H9 (cell line): ENCODE measurements around the gene TTC27. TPM values are rescaled to one million over a fixed set of nuclear protein-coding genes. Genes with fewer than 3 reads are reported as not detected.

ENCODE experiments used
- DNase-seq: peaks from one replicate; pipeline ENCODE4 v3.0.0-alpha.2; 2017
- H2AFZ ChIP-seq: one replicate; pipeline ENCODE4 v1.6.1; 2013; ENCODE audit warnings: mild to moderate bottlenecking, low read length, control low read depth, moderate library complexity
- H2AK5ac ChIP-seq: 2 replicates; pipeline ENCODE4 v1.6.1; 2013; ENCODE audit warnings: low read length, control low read depth, mixed read lengths; ENCODE audit not compliant: insufficient read length
- H2BK120ac ChIP-seq: one replicate; pipeline ENCODE4 v1.6.1; 2013; ENCODE audit warnings: low read depth, mild to moderate bottlenecking, low read length, control low read depth, inconsistent platforms; ENCODE audit not compliant: poor library complexity, severe bottlenecking
- H2BK12ac ChIP-seq: 2 replicates; pipeline ENCODE4 v1.6.1; 2013; ENCODE audit warnings: low read length, control low read depth, mixed read lengths, low read depth; ENCODE audit not compliant: insufficient read length
- H2BK15ac ChIP-seq: 2 replicates; pipeline ENCODE4 v1.6.1; 2013; ENCODE audit warnings: low read depth, low read length, control low read depth
- H2BK20ac ChIP-seq: one replicate; pipeline ENCODE4 v1.6.1; 2013; ENCODE audit warnings: low read depth, mild to moderate bottlenecking, low read length, control low read depth, inconsistent platforms; ENCODE audit not compliant: poor library complexity, severe bottlenecking
- H2BK5ac ChIP-seq: 2 replicates; pipeline ENCODE4 v1.6.1; 2013; ENCODE audit warnings: low read length, control low read depth, mixed read lengths; ENCODE audit not compliant: insufficient read length
- H3K14ac ChIP-seq: 2 replicates; pipeline ENCODE4 v1.6.1; 2013; ENCODE audit warnings: low read length, control low read depth; ENCODE audit not compliant: insufficient read depth
- H3K18ac ChIP-seq: 2 replicates; pipeline ENCODE4 v1.6.1; 2013; ENCODE audit warnings: low read depth, mild to moderate bottlenecking, mixed read lengths, low read length, control low read depth; ENCODE audit not compliant: insufficient read length
- H3K23ac ChIP-seq: 2 replicates; pipeline ENCODE4 v1.6.1; 2013; ENCODE audit warnings: low read length, control low read depth, mixed read lengths, low read depth; ENCODE audit not compliant: insufficient read length
- H3K23me2 ChIP-seq: 2 replicates; pipeline ENCODE4 v1.6.1; 2013; ENCODE audit warnings: low read depth, mild to moderate bottlenecking, mixed read lengths, low read length, control low read depth; ENCODE audit not compliant: insufficient read length, poor library complexity, severe bottlenecking
- H3K27ac ChIP-seq: 2 replicates; pipeline ENCODE4 v1.5.1; 2013; ENCODE audit warnings: low read length, control low read depth, mixed read lengths, low read depth; ENCODE audit not compliant: insufficient read length
- H3K27me3 ChIP-seq: 2 replicates; pipeline ENCODE4 v1.6.1; 2013; ENCODE audit warnings: low read length, control low read depth, inconsistent platforms; ENCODE audit not compliant: insufficient read depth
- H3K4ac ChIP-seq: 2 replicates; pipeline ENCODE4 v1.6.1; 2013; ENCODE audit warnings: low read depth, mild to moderate bottlenecking, control low read depth, inconsistent platforms, low read length, moderate library complexity
- H3K4me1 ChIP-seq: 2 replicates; pipeline ENCODE4 v1.6.1; 2013; ENCODE audit warnings: low read length, control low read depth, inconsistent platforms; ENCODE audit not compliant: insufficient read depth
- H3K4me2 ChIP-seq: 2 replicates; pipeline ENCODE4 v1.6.1; 2013; ENCODE audit warnings: low read length, control low read depth, mixed read lengths; ENCODE audit not compliant: insufficient read length, insufficient read depth
- H3K56ac ChIP-seq: 2 replicates; pipeline ENCODE4 v1.6.1; 2013; ENCODE audit warnings: low read depth, mild to moderate bottlenecking, mixed read lengths, low read length, control low read depth; ENCODE audit not compliant: insufficient read length
- H3K79me1 ChIP-seq: 2 replicates; pipeline ENCODE4 v1.6.1; 2013; ENCODE audit warnings: low read depth, mild to moderate bottlenecking, moderate library complexity, low read length, control low read depth, inconsistent platforms; ENCODE audit not compliant: insufficient read depth, poor library complexity, severe bottlenecking
- H3K79me2 ChIP-seq: 2 replicates; pipeline ENCODE4 v1.6.1; 2013; ENCODE audit warnings: low read length, control low read depth, inconsistent platforms; ENCODE audit not compliant: insufficient read depth
- H3K9ac ChIP-seq: 2 replicates; pipeline ENCODE4 v1.6.1; 2013; ENCODE audit warnings: low read length, control low read depth, mixed read lengths; ENCODE audit not compliant: insufficient read length; ENCODE audit errors: extremely low read depth
- H3K9me3 ChIP-seq: one replicate; pipeline ENCODE4 v1.6.1; 2013; ENCODE audit warnings: low read depth, low read length, inconsistent platforms; ENCODE audit not compliant: control insufficient read depth
- H3T11ph ChIP-seq: one replicate; pipeline ENCODE4 v1.6.1; 2013; ENCODE audit warnings: mild to moderate bottlenecking, low read length, control low read depth, inconsistent platforms
- H4K20me1 ChIP-seq: one replicate; pipeline ENCODE4 v1.6.1; 2013; ENCODE audit not compliant: control insufficient read depth, insufficient read length, insufficient read depth
- H4K5ac ChIP-seq: 2 replicates; pipeline ENCODE4 v1.6.1; 2013; ENCODE audit warnings: low read depth, mild to moderate bottlenecking, mixed read lengths, low read length, control low read depth; ENCODE audit not compliant: insufficient read length
- H4K8ac ChIP-seq: replicated peaks from 2 replicates; pipeline ENCODE4 v1.6.1; 2013; ENCODE audit warnings: low read length, control low read depth, mixed read lengths, low read depth; ENCODE audit not compliant: insufficient read length
- H4K91ac ChIP-seq: 2 replicates; pipeline ENCODE4 v1.6.1; 2013; ENCODE audit warnings: low read depth, mild to moderate bottlenecking, moderate library complexity, mixed read lengths, low read length, control low read depth; ENCODE audit not compliant: insufficient read length
- H3K27ac Mint-ChIP-seq, 3 experiments: 2 replicates in 2 of 3; 3 replicates in 1 of 3; pipeline ENCODE4 v1.8.0; 2020 to 2021; ENCODE audit warnings: mixed read lengths in 3 of 3, mild to moderate bottlenecking in 1 of 3, moderate library complexity in 1 of 3
- H3K27me3 Mint-ChIP-seq: 2 replicates; pipeline ENCODE4 v1.8.0; 2021; ENCODE audit warnings: low read depth, mild to moderate bottlenecking, moderate library complexity, mixed read lengths
- H3K36me3 Mint-ChIP-seq, 3 experiments: 2 replicates in 2 of 3; 3 replicates in 1 of 3; pipeline ENCODE4 v1.8.0; 2020 to 2021; ENCODE audit warnings: low read depth in 3 of 3, mixed read lengths in 3 of 3; ENCODE audit not compliant: insufficient read depth in 1 of 3
- H3K4me1 Mint-ChIP-seq, 2 experiments: 2 replicates each; pipeline ENCODE4 v1.8.0; 2020; ENCODE audit warnings: mixed read lengths in 2 of 2
- H3K4me3 Mint-ChIP-seq, 2 experiments: 2 replicates in 1 of 2; 3 replicates in 1 of 2; pipeline ENCODE4 v1.8.0; 2020 to 2021; ENCODE audit warnings: mild to moderate bottlenecking in 2 of 2, mixed read lengths in 2 of 2, moderate library complexity in 1 of 2
- H3K9me3 Mint-ChIP-seq, 2 experiments: 2 replicates in 1 of 2; 3 replicates in 1 of 2; pipeline ENCODE4 v1.8.0; 2020; ENCODE audit warnings: mild to moderate bottlenecking in 2 of 2, mixed read lengths in 2 of 2, moderate library complexity in 1 of 2
- WGBS: extraction: QIAGEN DNeasy Blood & Tissue Kit; methylation state at CpG from one replicate; pipeline ENCODE4 v1.1.7; 2013; ENCODE audit warnings: missing lambda C conversion rate, low lambda C conversion rate, mixed read lengths; ENCODE audit not compliant: insufficient read length; ENCODE audit errors: extremely low coverage; 5-methylcytosine and 5-hydroxymethylcytosine counted together
- total RNA-seq: library from RNA; stranded (reverse); gene quantifications from 2 replicates; pipeline ENCODE4 v1.2.1, GENCODE V29; 2021
- TF ChIP-seq, protein P1 (sequence below): fragments of 200-600 bp; sonication (generic); conservative IDR thresholded peaks from 3 replicates; pipeline ENCODE4 v1.8.0; 2021; ENCODE audit warnings: antibody characterized with exemption, mild to moderate bottlenecking

The TTC27 gene
- total RNA-seq, 1 experiment from 2014 or later = 26.0 TPM

DNA sequence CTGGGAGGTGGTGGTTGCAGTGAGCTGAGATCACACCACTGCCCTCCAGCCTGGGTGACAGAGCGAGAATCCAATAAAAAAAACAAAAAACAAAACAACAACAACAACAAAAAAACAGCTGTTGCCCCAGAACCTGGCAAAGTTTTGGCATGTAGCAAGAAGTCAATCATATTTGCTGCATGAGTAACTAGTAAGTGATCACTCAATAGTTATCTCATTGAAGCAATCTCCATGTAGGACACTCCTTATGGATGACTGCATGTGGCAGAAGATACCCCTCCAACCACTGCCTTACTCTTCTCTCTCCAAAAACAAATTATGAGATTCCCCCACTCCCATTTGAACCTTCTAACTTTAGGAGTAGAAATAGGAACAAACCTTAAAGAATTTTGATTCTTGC, 113.7 kb downstream of the TTC27 start:
- WGBS = no CpG with 5 or more reads among the region's 1 CpG
- H3K36me3 Mint-ChIP-seq = peaks cover 0 to 10% (median 4%) of the 10 kb centered on the region in 3 experiments; a peak in 2 of 7 replicates

More for the DNA sequence above, 113.7 kb downstream of the TTC27 start:
- Histone ChIP-seq H2BK20ac (no peak overlapping the region), H3K4me2 (no peak overlapping the region), H3K23me2 (no peaks in the 10 kb centered on the region), H4K91ac (no peak overlapping the region), H2AFZ (no peak overlapping the region), H3K9me3 (no peaks in the 10 kb centered on the region), H3K23ac (no peak overlapping the region), H3K4me1 (no peaks in the 10 kb centered on the region), H2BK5ac (no peak overlapping the region), H4K20me1 (no peaks in the 10 kb centered on the region), H2AK5ac (no peak overlapping the region), H3K79me1 (no peaks in the 10 kb centered on the region), H3K27me3 (no peaks in the 10 kb centered on the region), H3K14ac (no peak overlapping the region), H3K18ac (no peak overlapping the region), H3K4ac (no peak overlapping the region), H3K56ac (no peak overlapping the region), H3T11ph (no peak overlapping the region), H2BK15ac (no peak overlapping the region), H3K79me2 (no peaks in the 10 kb centered on the region), H4K8ac (no peak overlapping the region), H2BK12ac (no peak overlapping the region), H3K9ac (no peak overlapping the region), H4K5ac (no peak overlapping the region), H3K27ac (no peak overlapping the region), H2BK120ac (no peak overlapping the region)
- no peak overlapping the region for H3K27ac Mint-ChIP-seq
- H3K4me1 Mint-ChIP-seq = peaks cover 0 to 2% of the 10 kb centered on the region in 2 experiments; a peak in 1 of 4 replicates
- H3K9me3 Mint-ChIP-seq = no peaks in the 10 kb centered on the region
- TF ChIP-seq, protein P1, sequence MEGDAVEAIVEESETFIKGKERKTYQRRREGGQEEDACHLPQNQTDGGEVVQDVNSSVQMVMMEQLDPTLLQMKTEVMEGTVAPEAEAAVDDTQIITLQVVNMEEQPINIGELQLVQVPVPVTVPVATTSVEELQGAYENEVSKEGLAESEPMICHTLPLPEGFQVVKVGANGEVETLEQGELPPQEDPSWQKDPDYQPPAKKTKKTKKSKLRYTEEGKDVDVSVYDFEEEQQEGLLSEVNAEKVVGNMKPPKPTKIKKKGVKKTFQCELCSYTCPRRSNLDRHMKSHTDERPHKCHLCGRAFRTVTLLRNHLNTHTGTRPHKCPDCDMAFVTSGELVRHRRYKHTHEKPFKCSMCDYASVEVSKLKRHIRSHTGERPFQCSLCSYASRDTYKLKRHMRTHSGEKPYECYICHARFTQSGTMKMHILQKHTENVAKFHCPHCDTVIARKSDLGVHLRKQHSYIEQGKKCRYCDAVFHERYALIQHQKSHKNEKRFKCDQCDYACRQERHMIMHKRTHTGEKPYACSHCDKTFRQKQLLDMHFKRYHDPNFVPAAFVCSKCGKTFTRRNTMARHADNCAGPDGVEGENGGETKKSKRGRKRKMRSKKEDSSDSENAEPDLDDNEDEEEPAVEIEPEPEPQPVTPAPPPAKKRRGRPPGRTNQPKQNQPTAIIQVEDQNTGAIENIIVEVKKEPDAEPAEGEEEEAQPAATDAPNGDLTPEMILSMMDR = no peak
- DNase-seq = no peak
- H3K4me3 Mint-ChIP-seq = no peak overlapping the region
- H3K27me3 Mint-ChIP-seq = no peaks in the 10 kb centered on the region
